H9 (cell line): ENCODE results near the gene RIOK1. TPM values are rescaled to one million over a fixed set of nuclear protein-coding genes. Genes with fewer than 3 reads are reported as not detected.

Experiments used
- DNase-seq: peaks from one replicate; pipeline ENCODE4 v3.0.0-alpha.2; 2017
- H2AFZ ChIP-seq: one replicate; pipeline ENCODE4 v1.6.1; 2013; ENCODE audit warnings: mild to moderate bottlenecking, low read length, control low read depth, moderate library complexity
- H2AK5ac ChIP-seq: 2 replicates; pipeline ENCODE4 v1.6.1; 2013; ENCODE audit warnings: low read length, control low read depth, mixed read lengths; ENCODE audit not compliant: insufficient read length
- H2BK120ac ChIP-seq: one replicate; pipeline ENCODE4 v1.6.1; 2013; ENCODE audit warnings: low read depth, mild to moderate bottlenecking, low read length, control low read depth, inconsistent platforms; ENCODE audit not compliant: poor library complexity, severe bottlenecking
- H2BK12ac ChIP-seq: 2 replicates; pipeline ENCODE4 v1.6.1; 2013; ENCODE audit warnings: low read length, control low read depth, mixed read lengths, low read depth; ENCODE audit not compliant: insufficient read length
- H2BK15ac ChIP-seq: 2 replicates; pipeline ENCODE4 v1.6.1; 2013; ENCODE audit warnings: low read depth, low read length, control low read depth
- H2BK20ac ChIP-seq: one replicate; pipeline ENCODE4 v1.6.1; 2013; ENCODE audit warnings: low read depth, mild to moderate bottlenecking, low read length, control low read depth, inconsistent platforms; ENCODE audit not compliant: poor library complexity, severe bottlenecking
- H2BK5ac ChIP-seq: 2 replicates; pipeline ENCODE4 v1.6.1; 2013; ENCODE audit warnings: low read length, control low read depth, mixed read lengths; ENCODE audit not compliant: insufficient read length
- H3K14ac ChIP-seq: 2 replicates; pipeline ENCODE4 v1.6.1; 2013; ENCODE audit warnings: low read length, control low read depth; ENCODE audit not compliant: insufficient read depth
- H3K18ac ChIP-seq: 2 replicates; pipeline ENCODE4 v1.6.1; 2013; ENCODE audit warnings: low read depth, mild to moderate bottlenecking, mixed read lengths, low read length, control low read depth; ENCODE audit not compliant: insufficient read length
- H3K23ac ChIP-seq: 2 replicates; pipeline ENCODE4 v1.6.1; 2013; ENCODE audit warnings: low read length, control low read depth, mixed read lengths, low read depth; ENCODE audit not compliant: insufficient read length
- H3K23me2 ChIP-seq: 2 replicates; pipeline ENCODE4 v1.6.1; 2013; ENCODE audit warnings: low read depth, mild to moderate bottlenecking, mixed read lengths, low read length, control low read depth; ENCODE audit not compliant: insufficient read length, poor library complexity, severe bottlenecking
- H3K27ac ChIP-seq: 2 replicates; pipeline ENCODE4 v1.5.1; 2013; ENCODE audit warnings: low read length, control low read depth, mixed read lengths, low read depth; ENCODE audit not compliant: insufficient read length
- H3K27me3 ChIP-seq: 2 replicates; pipeline ENCODE4 v1.6.1; 2013; ENCODE audit warnings: low read length, control low read depth, inconsistent platforms; ENCODE audit not compliant: insufficient read depth
- H3K4ac ChIP-seq: 2 replicates; pipeline ENCODE4 v1.6.1; 2013; ENCODE audit warnings: low read depth, mild to moderate bottlenecking, control low read depth, inconsistent platforms, low read length, moderate library complexity
- H3K4me1 ChIP-seq: 2 replicates; pipeline ENCODE4 v1.6.1; 2013; ENCODE audit warnings: low read length, control low read depth, inconsistent platforms; ENCODE audit not compliant: insufficient read depth
- H3K4me2 ChIP-seq: 2 replicates; pipeline ENCODE4 v1.6.1; 2013; ENCODE audit warnings: low read length, control low read depth, mixed read lengths; ENCODE audit not compliant: insufficient read length, insufficient read depth
- H3K56ac ChIP-seq: 2 replicates; pipeline ENCODE4 v1.6.1; 2013; ENCODE audit warnings: low read depth, mild to moderate bottlenecking, mixed read lengths, low read length, control low read depth; ENCODE audit not compliant: insufficient read length
- H3K79me1 ChIP-seq: 2 replicates; pipeline ENCODE4 v1.6.1; 2013; ENCODE audit warnings: low read depth, mild to moderate bottlenecking, moderate library complexity, low read length, control low read depth, inconsistent platforms; ENCODE audit not compliant: insufficient read depth, poor library complexity, severe bottlenecking
- H3K79me2 ChIP-seq: 2 replicates; pipeline ENCODE4 v1.6.1; 2013; ENCODE audit warnings: low read length, control low read depth, inconsistent platforms; ENCODE audit not compliant: insufficient read depth
- H3K9ac ChIP-seq: 2 replicates; pipeline ENCODE4 v1.6.1; 2013; ENCODE audit warnings: low read length, control low read depth, mixed read lengths; ENCODE audit not compliant: insufficient read length; ENCODE audit errors: extremely low read depth
- H3K9me3 ChIP-seq: one replicate; pipeline ENCODE4 v1.6.1; 2013; ENCODE audit warnings: low read depth, low read length, inconsistent platforms; ENCODE audit not compliant: control insufficient read depth
- H3T11ph ChIP-seq: one replicate; pipeline ENCODE4 v1.6.1; 2013; ENCODE audit warnings: mild to moderate bottlenecking, low read length, control low read depth, inconsistent platforms
- H4K20me1 ChIP-seq: one replicate; pipeline ENCODE4 v1.6.1; 2013; ENCODE audit not compliant: control insufficient read depth, insufficient read length, insufficient read depth
- H4K5ac ChIP-seq: 2 replicates; pipeline ENCODE4 v1.6.1; 2013; ENCODE audit warnings: low read depth, mild to moderate bottlenecking, mixed read lengths, low read length, control low read depth; ENCODE audit not compliant: insufficient read length
- H4K8ac ChIP-seq: replicated peaks from 2 replicates; pipeline ENCODE4 v1.6.1; 2013; ENCODE audit warnings: low read length, control low read depth, mixed read lengths, low read depth; ENCODE audit not compliant: insufficient read length
- H4K91ac ChIP-seq: 2 replicates; pipeline ENCODE4 v1.6.1; 2013; ENCODE audit warnings: low read depth, mild to moderate bottlenecking, moderate library complexity, mixed read lengths, low read length, control low read depth; ENCODE audit not compliant: insufficient read length
- H3K27ac Mint-ChIP-seq, 3 experiments: 2 replicates in 2 of 3; 3 replicates in 1 of 3; pipeline ENCODE4 v1.8.0; 2020 to 2021; ENCODE audit warnings: mixed read lengths in 3 of 3, mild to moderate bottlenecking in 1 of 3, moderate library complexity in 1 of 3
- H3K27me3 Mint-ChIP-seq: 2 replicates; pipeline ENCODE4 v1.8.0; 2021; ENCODE audit warnings: low read depth, mild to moderate bottlenecking, moderate library complexity, mixed read lengths
- H3K36me3 Mint-ChIP-seq, 3 experiments: 2 replicates in 2 of 3; 3 replicates in 1 of 3; pipeline ENCODE4 v1.8.0; 2020 to 2021; ENCODE audit warnings: low read depth in 3 of 3, mixed read lengths in 3 of 3; ENCODE audit not compliant: insufficient read depth in 1 of 3
- H3K4me1 Mint-ChIP-seq, 2 experiments: 2 replicates each; pipeline ENCODE4 v1.8.0; 2020; ENCODE audit warnings: mixed read lengths in 2 of 2
- H3K4me3 Mint-ChIP-seq, 2 experiments: 2 replicates in 1 of 2; 3 replicates in 1 of 2; pipeline ENCODE4 v1.8.0; 2020 to 2021; ENCODE audit warnings: mild to moderate bottlenecking in 2 of 2, mixed read lengths in 2 of 2, moderate library complexity in 1 of 2
- H3K9me3 Mint-ChIP-seq, 2 experiments: 2 replicates in 1 of 2; 3 replicates in 1 of 2; pipeline ENCODE4 v1.8.0; 2020; ENCODE audit warnings: mild to moderate bottlenecking in 2 of 2, mixed read lengths in 2 of 2, moderate library complexity in 1 of 2
- WGBS: extraction: QIAGEN DNeasy Blood & Tissue Kit; methylation state at CpG from one replicate; pipeline ENCODE4 v1.1.7; 2013; ENCODE audit warnings: missing lambda C conversion rate, low lambda C conversion rate, mixed read lengths; ENCODE audit not compliant: insufficient read length; ENCODE audit errors: extremely low coverage; 5-methylcytosine and 5-hydroxymethylcytosine counted together
- total RNA-seq: library from RNA; stranded (reverse); gene quantifications from 2 replicates; pipeline ENCODE4 v1.2.1, GENCODE V29; 2021
- TF ChIP-seq, protein P1 (sequence below): fragments of 200-600 bp; sonication (generic); conservative IDR thresholded peaks from 3 replicates; pipeline ENCODE4 v1.8.0; 2021; ENCODE audit warnings: antibody characterized with exemption, mild to moderate bottlenecking

Gene RIOK1
- total RNA-seq, 1 experiment from 2014 or later = 40.0 TPM

DNA sequence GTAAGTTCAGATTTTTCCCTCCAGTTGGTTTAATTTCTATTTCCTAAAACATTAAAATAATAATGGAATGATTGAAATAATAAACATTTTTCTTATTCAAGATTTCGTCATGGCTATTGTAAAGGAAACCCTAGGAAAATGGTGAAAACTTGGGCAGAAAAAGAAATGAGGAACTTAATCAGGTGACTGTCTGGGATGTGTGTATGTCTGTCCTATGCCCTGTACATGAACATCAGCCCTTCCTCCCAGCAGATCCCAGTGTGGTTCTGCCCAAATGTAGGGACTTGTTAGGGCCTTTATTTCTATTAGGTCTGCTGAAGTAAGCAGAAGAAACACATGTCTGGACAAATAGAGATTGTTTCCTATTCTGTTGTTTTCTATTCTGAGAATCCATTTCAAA, 13.1 kb downstream of the RIOK1 start:
- Histone ChIP-seq H3K27ac (no peak overlapping the region), H3K79me2 (no peaks in the 10 kb centered on the region), H2BK15ac (no peak overlapping the region), H3K23ac (no peak overlapping the region), H3K9ac (no peak overlapping the region), H2BK20ac (no peak overlapping the region), H3K14ac (no peak overlapping the region), H2BK120ac (no peak overlapping the region), H2AFZ (no peak overlapping the region), H2BK5ac (no peak overlapping the region), H4K20me1 (no peaks in the 10 kb centered on the region), H3K18ac (no peak overlapping the region), H3K23me2 (no peaks in the 10 kb centered on the region), H4K91ac (no peak overlapping the region), H2BK12ac (no peak overlapping the region), H3K9me3 (no peaks in the 10 kb centered on the region), H3K79me1 (no peaks in the 10 kb centered on the region), H3K27me3 (no peaks in the 10 kb centered on the region), H3T11ph (no peak overlapping the region), H4K5ac (no peak overlapping the region), H3K56ac (no peak overlapping the region), H4K8ac (no peak overlapping the region), H2AK5ac (no peak overlapping the region), H3K4me1 (no peaks in the 10 kb centered on the region), H3K4ac (no peak overlapping the region), H3K4me2 (no peak overlapping the region)
- Mint-ChIP-seq H3K4me3 (no peak overlapping the region), H3K36me3 (peaks cover 27 to 85% (median 73%) of the 10 kb centered on the region in 3 experiments; a peak in 6 of 7 replicates), H3K27ac (no peak overlapping the region; a peak in 1 of 7 replicates), H3K4me1 (no peaks in the 10 kb centered on the region), H3K27me3 (no peaks in the 10 kb centered on the region), H3K9me3 (no peaks in the 10 kb centered on the region)
- no peak for DNase-seq
- TF ChIP-seq, protein P1, sequence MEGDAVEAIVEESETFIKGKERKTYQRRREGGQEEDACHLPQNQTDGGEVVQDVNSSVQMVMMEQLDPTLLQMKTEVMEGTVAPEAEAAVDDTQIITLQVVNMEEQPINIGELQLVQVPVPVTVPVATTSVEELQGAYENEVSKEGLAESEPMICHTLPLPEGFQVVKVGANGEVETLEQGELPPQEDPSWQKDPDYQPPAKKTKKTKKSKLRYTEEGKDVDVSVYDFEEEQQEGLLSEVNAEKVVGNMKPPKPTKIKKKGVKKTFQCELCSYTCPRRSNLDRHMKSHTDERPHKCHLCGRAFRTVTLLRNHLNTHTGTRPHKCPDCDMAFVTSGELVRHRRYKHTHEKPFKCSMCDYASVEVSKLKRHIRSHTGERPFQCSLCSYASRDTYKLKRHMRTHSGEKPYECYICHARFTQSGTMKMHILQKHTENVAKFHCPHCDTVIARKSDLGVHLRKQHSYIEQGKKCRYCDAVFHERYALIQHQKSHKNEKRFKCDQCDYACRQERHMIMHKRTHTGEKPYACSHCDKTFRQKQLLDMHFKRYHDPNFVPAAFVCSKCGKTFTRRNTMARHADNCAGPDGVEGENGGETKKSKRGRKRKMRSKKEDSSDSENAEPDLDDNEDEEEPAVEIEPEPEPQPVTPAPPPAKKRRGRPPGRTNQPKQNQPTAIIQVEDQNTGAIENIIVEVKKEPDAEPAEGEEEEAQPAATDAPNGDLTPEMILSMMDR = no peak
- no CpG with 5 or more reads among the region's 1 CpG for WGBS
